ENCODE measurements around the gene SEMA3A. TPM values are rescaled to one million over a fixed set of nuclear protein-coding genes. Genes with fewer than 3 reads are reported as not detected.

SEMA3A gene
- total and polyA plus RNA-seq, 2 experiments from 2014 or later: 19.8 to 46.4 TPM

DNA sequence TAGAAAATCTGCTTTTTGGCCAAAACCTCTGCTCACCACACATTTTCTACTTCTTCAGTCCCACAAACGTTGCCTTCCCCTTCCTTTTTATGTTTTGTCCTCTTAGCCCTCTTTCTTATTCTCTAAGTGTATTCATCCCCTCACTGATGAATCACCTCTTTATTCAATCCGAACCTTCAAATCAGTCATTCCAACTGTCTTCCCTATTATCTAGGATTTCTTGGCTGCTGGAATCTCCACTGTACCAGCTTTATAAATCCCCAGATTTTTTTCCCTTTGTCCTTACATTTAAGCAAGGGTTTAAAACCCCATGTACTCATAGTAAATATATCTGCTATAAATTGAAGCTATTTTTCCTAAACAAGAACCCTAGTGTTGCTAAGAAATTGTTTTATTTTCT lies 176.9 kb downstream of the SEMA3A start:
- Histone ChIP-seq H2AFZ (no peak overlapping the region), H3K9me2 (ENCODE audit: insufficient read depth) (no peaks in the 10 kb centered on the region), H3K27me3 (ENCODE audit: insufficient read depth) (no peaks in the 10 kb centered on the region), H3K4me2 (no peak overlapping the region), H3K79me2 (replicated peaks; ENCODE audit: insufficient read depth) (no peaks in the 10 kb centered on the region), H4K20me1 (replicated peaks; ENCODE audit: insufficient read depth) (no peaks in the 10 kb centered on the region), H3F3A (replicated peaks; ENCODE audit: low read depth) (no peaks in the 10 kb centered on the region), H3K4me1 (ENCODE audit: insufficient read depth) (no peaks in the 10 kb centered on the region), H3K27ac (ENCODE audit: low read depth) (no peak overlapping the region), H3K36me3 (ENCODE audit: insufficient read depth) (no peaks in the 10 kb centered on the region), H3K4me3 (no peak overlapping the region)
- DNase-seq (ENCODE audit: low spot score) (no peak), ATAC-seq (no peak)
- H3K9me3 Mint-ChIP-seq: no peaks in the 10 kb centered on the region
- no peaks in the 10 kb centered on the region for H3K27me3 Mint-ChIP-seq (ENCODE audit: insufficient read depth, low read depth, poor library complexity)
- no peak overlapping the region for H3K27ac Mint-ChIP-seq
- TF ChIP-seq ZNF114 (CRISPR knock-in tag; IDR thresholded peaks at IDR 0.05) (no peak), POLR2AphosphoS5 (IDR thresholded peaks at IDR 0.05; ENCODE audit: low read depth) (no peak), ZNF331 (CRISPR knock-in tag; IDR thresholded peaks at IDR 0.05; ENCODE audit: low read depth) (no peak), EZH2 (IDR thresholded peaks at IDR 0.05; ENCODE audit: low read depth, unreplicated experiment) (no peak)
- TF ChIP-seq, protein P1, sequence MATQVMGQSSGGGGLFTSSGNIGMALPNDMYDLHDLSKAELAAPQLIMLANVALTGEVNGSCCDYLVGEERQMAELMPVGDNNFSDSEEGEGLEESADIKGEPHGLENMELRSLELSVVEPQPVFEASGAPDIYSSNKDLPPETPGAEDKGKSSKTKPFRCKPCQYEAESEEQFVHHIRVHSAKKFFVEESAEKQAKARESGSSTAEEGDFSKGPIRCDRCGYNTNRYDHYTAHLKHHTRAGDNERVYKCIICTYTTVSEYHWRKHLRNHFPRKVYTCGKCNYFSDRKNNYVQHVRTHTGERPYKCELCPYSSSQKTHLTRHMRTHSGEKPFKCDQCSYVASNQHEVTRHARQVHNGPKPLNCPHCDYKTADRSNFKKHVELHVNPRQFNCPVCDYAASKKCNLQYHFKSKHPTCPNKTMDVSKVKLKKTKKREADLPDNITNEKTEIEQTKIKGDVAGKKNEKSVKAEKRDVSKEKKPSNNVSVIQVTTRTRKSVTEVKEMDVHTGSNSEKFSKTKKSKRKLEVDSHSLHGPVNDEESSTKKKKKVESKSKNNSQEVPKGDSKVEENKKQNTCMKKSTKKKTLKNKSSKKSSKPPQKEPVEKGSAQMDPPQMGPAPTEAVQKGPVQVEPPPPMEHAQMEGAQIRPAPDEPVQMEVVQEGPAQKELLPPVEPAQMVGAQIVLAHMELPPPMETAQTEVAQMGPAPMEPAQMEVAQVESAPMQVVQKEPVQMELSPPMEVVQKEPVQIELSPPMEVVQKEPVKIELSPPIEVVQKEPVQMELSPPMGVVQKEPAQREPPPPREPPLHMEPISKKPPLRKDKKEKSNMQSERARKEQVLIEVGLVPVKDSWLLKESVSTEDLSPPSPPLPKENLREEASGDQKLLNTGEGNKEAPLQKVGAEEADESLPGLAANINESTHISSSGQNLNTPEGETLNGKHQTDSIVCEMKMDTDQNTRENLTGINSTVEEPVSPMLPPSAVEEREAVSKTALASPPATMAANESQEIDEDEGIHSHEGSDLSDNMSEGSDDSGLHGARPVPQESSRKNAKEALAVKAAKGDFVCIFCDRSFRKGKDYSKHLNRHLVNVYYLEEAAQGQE (IDR thresholded peaks at IDR 0.05; ENCODE audit: unreplicated experiment): no peak
- TF ChIP-seq, protein P2, sequence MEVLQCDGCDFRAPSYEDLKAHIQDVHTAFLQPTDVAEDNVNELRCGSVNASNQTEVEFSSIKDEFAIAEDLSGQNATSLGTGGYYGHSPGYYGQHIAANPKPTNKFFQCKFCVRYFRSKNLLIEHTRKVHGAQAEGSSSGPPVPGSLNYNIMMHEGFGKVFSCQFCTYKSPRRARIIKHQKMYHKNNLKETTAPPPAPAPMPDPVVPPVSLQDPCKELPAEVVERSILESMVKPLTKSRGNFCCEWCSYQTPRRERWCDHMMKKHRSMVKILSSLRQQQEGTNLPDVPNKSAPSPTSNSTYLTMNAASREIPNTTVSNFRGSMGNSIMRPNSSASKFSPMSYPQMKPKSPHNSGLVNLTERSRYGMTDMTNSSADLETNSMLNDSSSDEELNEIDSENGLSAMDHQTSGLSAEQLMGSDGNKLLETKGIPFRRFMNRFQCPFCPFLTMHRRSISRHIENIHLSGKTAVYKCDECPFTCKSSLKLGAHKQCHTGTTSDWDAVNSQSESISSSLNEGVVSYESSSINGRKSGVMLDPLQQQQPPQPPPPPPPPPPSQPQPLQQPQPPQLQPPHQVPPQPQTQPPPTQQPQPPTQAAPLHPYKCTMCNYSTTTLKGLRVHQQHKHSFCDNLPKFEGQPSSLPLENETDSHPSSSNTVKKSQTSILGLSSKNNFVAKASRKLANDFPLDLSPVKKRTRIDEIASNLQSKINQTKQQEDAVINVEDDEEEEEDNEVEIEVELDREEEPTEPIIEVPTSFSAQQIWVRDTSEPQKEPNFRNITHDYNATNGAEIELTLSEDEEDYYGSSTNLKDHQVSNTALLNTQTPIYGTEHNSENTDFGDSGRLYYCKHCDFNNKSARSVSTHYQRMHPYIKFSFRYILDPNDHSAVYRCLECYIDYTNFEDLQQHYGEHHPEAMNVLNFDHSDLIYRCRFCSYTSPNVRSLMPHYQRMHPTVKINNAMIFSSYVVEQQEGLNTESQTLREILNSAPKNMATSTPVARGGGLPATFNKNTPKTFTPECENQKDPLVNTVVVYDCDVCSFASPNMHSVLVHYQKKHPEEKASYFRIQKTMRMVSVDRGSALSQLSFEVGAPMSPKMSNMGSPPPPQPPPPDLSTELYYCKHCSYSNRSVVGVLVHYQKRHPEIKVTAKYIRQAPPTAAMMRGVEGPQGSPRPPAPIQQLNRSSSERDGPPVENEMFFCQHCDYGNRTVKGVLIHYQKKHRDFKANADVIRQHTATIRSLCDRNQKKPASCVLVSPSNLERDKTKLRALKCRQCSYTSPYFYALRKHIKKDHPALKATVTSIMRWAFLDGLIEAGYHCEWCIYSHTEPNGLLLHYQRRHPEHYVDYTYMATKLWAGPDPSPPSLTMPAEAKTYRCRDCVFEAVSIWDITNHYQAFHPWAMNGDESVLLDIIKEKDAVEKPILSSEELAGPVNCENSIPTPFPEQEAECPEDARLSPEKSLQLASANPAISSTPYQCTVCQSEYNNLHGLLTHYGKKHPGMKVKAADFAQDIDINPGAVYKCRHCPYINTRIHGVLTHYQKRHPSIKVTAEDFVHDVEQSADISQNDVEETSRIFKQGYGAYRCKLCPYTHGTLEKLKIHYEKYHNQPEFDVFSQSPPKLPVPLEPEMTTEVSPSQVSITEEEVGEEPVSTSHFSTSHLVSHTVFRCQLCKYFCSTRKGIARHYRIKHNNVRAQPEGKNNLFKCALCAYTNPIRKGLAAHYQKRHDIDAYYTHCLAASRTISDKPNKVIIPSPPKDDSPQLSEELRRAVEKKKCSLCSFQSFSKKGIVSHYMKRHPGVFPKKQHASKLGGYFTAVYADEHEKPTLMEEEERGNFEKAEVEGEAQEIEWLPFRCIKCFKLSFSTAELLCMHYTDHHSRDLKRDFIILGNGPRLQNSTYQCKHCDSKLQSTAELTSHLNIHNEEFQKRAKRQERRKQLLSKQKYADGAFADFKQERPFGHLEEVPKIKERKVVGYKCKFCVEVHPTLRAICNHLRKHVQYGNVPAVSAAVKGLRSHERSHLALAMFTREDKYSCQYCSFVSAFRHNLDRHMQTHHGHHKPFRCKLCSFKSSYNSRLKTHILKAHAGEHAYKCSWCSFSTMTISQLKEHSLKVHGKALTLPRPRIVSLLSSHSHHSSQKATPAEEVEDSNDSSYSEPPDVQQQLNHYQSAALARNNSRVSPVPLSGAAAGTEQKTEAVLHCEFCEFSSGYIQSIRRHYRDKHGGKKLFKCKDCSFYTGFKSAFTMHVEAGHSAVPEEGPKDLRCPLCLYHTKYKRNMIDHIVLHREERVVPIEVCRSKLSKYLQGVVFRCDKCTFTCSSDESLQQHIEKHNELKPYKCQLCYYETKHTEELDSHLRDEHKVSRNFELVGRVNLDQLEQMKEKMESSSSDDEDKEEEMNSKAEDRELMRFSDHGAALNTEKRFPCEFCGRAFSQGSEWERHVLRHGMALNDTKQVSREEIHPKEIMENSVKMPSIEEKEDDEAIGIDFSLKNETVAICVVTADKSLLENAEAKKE (CRISPR knock-in tag; IDR thresholded peaks at IDR 0.05): no peak
- H3K36me3 Mint-ChIP-seq (ENCODE audit: low read depth): no peaks in the 10 kb centered on the region
- no peak overlapping the region for H3K4me3 Mint-ChIP-seq
- H3K4me1 Mint-ChIP-seq: peaks cover 8% of the 10 kb centered on the region; the same call in 2 of the 3 replicates
